ENCODE measurements around the gene PALD1.

Gene PALD1

DNA sequence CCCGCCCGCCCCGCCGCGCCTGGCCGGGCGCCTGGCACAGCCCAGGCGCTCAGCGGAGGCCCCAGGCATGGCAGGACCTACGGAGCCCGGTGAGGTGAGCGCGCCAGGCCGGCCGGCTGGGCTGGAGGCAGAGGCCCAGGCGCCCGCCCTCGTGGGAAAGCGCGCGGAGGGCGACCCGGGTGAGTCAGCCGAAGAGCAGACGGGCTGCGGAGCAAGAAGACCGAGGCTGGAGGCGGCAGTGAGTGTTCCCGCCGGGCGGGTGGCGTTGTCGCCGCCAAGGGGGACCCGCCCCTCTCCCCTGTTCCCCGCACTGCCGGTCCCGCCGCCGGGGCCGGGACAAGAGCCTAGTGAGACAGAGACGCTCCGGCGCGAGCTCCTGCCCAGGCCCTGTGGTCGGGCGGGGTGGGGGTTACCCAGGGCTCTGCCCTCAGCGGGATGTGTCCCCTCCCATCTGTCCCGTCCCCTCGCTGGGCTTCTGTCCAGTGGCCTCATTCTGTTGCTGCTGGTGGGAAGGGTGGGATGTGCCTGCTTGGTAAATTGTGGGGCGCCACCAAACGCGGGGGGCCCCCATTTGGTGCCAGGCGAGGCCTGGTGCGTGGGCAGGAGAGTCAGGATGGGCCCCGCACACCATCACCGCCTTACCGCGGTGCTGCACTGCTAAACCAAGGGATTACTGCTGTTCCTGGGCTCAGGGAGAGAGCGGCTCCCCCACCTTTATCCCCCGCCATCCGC, 20.1 kb upstream of the PALD1 start:
- DNase-seq (ENCODE audit: low spot score), result peak; percentile 93

DNA sequence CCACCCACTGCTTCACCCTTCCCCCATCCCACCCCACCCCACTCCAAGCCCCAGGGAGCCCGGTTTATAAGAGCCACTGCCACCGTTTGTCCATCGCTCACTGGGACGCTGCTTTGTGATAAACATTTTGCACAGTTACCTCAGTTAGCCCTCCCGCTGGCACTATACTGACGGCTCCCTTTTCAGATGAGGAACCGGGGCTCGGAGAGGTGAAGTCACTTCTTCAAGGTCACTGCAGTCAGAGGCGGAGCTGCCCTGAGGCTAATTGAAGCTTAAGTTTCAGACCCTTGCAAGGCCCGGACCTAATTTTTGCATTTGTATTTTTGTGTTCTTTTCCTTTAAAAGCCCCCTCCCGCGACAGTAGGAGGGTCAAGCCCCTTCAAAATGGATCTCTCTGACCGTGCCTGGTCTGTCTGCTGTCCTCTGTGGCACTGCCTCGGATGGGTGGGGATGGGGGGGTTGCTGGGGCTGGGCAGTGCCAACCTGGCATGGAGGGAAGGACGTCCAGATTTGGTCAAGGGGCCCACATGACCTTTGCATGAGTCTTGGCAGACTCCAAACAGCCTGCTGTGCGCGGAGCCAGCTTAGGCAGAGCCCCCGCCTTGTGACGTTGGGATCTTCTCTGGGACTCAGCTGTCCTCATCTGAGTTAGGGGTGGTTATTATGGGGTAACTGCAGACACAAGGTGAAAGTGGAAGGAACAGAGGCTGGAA, 19.4 kb upstream of the PALD1 start:
- no peak for DNase-seq (ENCODE audit: low spot score)

DNA sequence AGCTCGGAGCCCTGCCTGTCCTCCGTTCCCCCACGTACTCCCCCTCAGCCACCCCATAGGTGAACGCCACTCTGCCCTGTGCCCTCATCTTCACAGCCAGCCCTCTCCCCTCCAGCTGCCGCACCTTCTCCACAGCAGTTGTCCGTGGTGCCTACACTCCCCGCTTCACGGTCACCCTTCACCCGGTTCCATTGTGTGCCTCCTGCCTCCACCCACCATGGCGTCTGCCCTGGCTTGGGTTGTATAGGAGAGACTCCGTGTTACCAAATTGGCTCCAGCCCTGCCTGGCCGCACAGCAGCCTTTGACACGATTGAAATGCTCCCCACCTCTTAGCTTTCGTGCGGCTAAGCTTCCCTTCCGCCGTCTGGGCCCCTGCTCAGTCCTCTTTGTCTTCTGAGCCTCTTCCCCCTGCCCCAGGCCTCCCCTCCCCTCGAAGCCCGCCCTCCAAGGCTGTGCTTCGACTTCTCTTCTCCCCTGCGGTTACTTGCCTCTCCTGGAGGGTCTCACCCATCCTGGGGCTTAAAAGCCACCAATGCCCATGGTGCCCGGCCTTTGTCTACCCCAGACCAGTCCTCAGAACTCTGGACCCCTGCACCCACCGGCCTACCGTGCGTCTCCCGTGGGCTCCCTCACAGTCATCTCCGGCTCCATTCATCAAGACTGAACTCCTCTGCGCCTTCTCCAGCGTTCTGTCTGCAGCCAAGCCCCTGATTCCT, 18.6 kb upstream of the PALD1 start:
- no peak for DNase-seq (ENCODE audit: low spot score)

DNA sequence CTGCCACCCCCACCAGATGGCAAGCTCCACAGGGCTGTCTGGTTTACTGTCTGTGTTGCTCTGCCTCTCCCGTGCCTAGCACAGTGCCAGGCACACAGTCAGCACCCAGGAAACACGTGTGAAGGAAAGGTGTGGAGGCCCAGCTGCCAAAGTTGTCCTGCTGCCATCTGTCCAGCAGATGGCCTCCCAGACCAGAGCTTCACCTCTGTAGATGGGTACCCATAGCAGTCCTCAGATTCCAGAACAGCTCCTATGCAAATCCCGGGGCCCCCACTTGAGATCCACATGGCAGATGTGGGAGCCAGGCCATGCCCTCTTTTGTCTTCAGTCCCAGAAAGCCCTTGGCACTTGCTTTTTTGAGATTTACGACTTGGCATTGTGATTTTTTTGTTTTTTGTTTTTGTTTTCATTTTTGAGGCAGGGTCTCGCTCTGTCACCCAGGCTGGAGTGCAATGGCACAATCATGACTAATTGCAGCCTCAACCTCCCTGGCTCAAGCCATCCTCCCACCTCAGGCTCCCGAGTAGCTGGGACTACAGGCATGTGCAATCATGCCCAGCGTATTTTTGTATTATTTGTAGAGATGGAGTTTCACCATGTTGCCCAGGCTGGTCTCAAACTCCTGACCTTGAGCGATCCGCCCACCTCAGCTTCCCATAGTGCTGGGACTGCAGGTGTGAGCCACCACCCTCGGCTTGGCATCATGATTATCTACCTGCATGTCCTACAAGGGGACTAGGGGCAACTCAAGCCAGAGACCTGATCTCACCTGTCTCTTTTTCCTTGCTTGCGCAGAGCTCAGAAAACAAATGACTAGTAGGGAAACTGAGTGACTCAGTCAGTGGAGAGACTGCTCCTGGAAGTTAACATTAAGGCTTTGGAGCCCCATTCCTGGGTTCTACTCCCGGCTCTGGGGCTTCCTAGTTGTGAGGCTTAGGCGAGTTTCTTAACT, 16.9 kb upstream of the PALD1 start:
- DNase-seq (ENCODE audit: low spot score), result peak; percentile 84

DNA sequence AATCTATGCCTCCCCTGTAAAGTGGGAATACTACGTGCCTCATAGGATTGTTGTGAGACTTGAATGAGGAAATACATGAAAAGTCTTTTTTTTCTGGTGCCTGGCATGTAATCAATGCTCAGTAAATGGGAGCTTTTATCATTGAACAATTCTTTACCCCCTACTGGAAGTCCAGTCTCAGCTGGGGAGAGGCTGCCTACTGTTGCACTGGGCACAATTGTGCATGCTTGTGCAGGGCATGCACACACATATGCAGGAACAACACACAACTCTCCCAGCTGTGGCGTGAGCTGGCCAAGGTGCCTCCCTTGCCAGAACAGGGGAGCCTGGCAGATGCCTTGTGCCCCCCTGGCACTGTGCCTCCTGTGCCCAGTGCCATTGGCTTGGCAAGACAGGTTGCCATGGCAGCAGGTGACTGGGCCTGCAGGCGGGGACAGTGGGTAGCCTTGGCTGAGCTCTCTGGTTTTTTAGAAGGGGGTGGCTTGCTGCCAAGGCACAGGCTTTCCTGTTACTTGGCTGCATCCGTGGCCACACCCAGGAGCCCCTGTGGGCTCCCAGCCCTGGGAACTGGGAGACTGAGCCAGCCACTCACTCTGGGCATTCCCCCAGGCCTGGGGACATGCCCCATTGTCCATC, 16.1 kb upstream of the PALD1 start:
- DNase-seq (ENCODE audit: low spot score), result no peak

DNA sequence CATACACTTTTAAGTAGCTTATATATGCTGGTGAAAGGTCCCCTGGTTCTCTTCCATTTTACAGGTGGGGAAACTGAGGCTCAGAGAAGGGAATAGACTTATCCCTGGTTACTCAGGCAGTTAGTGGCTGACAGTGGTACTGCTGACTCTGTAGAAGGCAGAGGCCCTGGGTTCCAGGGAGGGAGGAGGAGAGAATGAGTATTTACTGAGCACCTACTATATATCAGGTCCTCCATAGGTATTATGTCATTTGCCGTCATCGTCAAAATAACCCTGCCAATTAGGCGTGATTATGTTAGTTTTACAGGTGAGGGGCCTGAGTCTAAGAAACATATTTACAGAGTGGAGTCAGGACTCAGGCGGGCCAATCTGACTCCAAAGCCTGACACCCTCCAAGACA, 13.3 kb upstream of the PALD1 start:
- DNase-seq (ENCODE audit: low spot score), result no peak

DNA sequence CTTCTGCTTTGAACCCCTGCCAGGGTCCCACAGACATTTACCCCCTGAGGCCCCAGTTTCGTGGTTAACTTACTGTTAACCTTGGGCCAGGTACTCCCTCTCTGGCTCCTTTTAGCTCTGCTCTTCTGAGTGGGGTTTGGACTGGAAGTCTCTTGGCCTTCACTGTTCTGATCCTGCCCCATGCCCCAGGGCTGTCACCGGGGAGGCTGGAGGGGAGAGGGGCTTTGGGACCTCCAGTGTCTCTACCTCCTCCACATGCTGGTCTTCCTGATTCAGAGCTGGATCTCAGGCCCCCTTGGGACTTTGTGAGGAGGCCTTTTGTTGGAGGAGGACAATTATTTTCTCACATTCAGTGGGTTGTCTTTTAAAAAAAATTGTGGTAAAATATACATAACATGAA, 12.7 kb upstream of the PALD1 start:
- no peak for DNase-seq (ENCODE audit: low spot score)

DNA sequence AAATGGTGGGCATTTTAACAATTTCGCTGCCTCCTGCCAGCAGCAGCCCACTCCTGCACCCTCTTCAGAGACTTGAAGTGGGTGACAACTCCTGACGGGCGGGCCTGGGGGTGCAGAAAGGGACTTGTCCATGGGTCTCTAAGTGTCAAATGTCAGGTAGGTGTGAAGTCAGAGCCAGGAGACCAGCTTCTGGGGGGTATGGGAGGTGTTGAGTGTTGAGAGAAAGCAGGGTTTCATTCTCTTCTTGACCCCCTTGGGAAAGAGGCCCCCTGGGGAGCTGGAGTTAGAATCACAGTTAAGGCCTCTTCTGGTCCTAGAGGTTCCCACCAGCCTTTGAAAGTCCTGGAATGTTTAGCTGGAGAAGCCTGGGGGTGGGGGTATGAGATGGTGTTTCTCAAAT, 11.6 kb upstream of the PALD1 start:
- no peak for DNase-seq (ENCODE audit: low spot score)

DNA sequence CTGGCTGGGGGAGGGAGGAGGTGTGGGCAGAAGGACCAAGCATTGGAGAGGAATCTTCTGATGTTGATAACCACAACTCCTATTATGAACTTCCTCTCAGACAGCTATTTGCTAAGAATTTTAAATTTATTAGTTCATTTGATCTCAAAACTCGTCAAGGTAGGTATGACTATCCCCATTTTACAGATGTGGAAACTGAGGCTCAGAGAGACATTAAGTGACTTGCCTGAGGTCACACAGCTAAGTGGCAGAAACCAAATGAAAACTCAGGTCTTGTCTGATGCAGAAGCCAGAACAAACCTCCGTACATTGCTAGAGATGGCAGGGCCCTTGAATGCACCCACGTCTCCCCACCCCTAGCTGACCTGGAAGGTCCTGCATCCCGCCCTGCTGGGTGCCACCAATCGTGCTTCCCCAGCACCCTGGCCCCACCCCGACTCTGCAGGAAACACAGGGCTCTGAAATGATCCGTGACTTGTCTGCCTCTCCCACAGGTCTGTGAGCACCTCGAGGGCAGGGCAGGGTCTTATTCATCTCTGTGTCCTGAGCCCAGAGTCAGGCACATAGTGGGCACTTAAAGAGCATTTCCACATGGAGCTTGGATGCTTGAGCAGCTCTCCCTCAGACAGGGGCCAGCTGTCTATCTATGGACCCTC, 5.6 kb upstream of the PALD1 start:
- DNase-seq (ENCODE audit: low spot score), result no peak

DNA sequence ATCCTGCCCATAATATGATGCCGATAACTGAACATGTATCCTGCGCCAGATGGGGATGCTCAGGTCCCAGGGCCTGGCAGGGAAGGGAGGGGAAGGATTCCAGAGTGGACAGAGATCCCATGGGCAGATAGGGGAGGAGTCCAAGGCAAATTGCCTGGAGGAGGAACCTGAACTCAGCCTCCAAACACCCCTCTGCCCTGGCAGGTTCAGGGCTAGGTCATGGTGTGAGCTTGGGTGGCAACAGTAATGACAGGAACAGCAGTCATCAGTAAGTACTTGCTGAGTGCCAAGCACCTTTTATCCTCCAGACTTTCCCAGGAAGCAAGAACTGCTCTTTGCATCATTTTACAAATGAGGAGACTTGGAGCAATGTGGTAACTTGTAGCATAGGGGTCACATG, 3.8 kb upstream of the PALD1 start:
- DNase-seq (ENCODE audit: low spot score), result no peak

DNA sequence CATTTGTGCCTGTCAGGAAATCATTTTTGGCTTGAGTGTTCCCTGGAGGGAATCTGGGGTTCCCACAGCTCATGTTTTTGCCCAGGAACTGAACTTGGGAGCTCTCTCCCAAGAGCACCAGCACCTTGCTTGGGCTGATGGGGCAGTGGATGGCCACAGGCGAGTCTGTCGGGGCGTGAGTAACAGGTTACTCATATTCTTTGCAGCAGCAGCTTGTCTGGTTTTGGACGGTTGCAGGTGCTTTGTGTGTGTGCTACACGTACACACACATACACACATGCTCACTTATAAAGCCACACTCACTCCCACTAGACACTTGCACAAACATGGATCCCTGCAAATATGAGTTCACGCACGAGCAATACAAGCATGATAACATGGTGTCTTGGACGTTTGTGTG, 2.9 kb upstream of the PALD1 start:
- no peak for DNase-seq (ENCODE audit: low spot score)

DNA sequence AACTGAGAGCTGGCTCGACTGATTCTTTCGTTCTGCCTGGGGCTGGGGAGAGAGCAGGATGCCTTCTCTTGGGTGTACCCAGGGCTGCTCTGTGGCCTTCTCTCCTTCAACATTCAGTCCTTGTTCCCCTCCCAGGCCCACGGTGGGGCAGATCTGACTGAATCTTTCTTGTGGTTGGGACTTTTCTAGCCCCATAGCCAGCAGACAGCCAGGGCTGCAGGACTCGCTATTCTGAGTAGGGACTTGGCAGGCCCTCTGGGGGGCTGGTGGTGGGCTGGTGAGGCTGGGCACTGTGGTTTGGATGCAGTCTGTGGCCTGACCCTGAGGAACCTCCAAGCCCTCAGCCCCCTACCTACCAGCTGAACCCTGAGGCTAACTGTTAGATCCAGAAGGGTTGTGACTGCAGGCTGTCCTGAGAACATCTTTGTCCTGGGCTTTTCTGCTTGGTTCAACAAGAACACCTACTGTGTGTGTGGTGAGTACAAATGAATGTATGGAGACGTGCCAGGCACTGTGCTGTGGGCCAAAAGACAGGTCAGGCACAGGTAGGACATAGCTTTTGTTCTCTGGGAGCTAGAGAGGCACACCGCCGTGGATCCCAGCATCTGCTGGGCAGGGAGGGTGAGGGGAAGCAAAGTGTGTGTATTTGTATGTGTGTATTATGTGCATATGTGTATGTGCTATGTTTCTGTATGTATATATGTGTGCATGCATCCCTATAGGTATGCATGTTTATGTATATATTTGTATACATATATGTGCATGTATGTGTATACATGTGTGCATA, 2.1 kb upstream of the PALD1 start:
- DNase-seq (ENCODE audit: low spot score), result no peak

DNA sequence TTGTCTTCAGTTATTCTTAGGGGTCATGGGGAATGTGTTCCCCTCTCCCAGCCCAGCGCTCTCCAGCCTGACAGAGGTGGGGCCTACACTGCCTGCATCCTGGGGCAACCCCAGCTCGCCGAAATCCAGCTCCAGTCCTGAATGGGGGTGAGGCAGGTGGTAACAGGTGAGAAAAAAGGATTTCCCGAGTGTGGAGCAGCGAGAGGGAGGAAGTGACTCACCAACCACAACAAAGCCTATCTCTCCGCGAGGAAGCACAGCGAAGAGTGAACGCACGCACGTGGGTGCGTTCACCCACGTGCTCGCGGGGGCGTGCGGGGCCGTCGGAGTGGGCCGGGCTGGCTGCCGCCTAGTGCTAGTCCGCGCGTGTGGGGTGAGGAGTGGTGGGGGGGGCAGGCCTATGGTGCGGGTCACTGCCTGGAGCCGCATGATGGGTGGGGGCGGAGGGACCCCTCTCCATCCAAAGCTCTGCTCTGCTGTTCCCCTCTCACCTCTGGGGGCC, 855 bp upstream of the PALD1 start:
- DNase-seq (ENCODE audit: low spot score), result no peak

DNA sequence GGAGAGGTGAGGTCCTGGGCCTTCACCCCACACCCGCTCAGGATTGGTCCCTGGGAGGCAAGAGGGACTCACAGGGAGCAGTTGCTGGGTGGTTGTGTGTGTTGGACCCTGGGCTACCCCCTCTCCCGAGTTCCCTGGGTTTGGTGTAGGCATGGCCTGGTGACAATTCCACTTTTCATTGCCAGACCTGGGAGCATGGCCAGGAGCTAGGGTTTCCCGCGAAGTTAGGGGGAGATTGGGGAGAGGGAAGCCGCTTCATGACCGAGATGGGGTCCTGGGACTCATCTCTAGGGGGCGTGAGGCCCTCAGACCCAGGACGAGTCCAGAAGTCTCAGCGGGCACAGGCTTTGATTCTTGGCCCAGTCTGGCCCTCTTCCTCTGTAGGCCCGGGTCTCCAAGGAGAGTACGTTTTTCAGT, 606 bp downstream of the PALD1 start:
- no peak for DNase-seq (ENCODE audit: low spot score)

DNA sequence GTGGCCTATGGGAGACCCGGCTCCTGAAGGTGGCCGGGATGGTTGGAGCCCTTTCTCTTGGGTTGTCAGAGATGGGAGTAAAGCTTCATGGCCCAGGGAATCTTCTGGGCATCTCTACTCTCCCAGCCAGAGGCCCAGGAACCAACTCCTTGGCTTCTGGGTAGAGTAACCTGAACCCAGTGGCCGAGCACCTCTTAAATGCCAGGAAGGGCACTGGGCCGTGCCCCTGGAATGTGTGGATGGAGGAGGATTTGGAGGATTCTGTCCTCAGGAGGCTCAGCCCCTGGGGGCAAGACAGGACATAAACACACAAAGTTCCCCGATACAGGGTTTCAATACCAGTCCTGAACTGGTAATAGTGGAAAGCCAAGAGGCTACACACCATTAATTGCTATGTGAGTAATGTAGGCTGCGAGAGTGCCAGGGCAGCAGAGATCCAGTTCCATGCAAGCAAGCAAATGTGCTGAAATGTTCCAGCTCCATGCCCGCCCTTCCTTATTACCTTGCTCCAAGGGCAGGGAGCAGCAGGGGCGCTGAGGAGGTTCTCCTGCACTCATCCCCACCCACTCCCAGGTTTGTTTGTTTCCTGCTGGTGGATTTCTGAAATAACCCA, 1.2 kb downstream of the PALD1 start:
- no peak for DNase-seq (ENCODE audit: low spot score)

DNA sequence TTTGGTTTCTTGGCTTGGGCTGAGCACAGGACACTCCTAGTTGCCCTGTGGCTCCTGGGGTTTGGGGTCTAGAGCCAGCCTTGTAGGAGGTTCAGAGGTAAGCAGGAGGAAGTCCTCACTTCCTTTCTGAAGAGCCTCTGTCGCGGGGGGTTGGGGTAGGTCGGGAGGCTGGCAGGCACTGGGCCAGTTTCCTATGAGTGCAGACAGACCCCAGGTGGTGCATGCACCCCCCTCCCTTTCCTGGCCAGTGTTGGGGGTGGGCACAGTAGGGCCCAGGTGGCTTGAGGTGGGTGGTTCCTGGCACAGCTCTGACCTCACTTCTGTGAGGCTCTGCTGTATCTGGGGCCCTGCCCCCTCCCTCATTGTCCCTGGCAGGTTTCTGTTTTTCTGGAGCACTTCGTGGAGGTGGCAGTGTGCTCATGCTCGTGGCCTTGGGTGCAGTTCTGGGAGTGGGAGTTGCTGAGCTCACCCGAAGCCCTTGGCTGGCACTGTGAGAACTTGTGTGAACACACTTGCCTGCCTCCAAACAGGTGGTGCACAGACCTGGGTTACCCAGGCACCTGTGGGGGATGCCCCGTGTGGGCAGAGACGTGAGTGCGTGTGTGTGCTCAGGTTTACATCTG, 1.8 kb downstream of the PALD1 start:
- DNase-seq (ENCODE audit: low spot score), result no peak

DNA sequence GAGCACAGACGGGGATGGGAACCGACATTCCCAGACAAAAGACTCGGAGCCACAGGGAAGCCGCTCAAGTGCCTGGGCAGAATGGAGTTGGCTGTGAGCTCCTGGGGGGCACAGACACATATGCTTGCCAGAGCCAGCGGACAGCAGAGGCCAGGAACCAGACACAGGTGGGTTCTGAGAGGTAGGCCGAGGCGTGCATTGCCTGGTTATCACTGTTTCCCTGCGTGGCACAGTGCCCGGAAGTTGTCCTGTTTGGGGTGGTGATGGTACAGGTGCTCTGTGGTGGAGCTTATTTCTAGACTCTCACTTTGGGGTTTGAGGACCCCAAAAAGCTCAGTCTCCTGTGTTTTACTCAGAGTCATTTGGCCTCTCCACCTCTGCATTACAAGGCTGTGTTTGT, 2.5 kb downstream of the PALD1 start:
- DNase-seq (ENCODE audit: low spot score), result no peak

DNA sequence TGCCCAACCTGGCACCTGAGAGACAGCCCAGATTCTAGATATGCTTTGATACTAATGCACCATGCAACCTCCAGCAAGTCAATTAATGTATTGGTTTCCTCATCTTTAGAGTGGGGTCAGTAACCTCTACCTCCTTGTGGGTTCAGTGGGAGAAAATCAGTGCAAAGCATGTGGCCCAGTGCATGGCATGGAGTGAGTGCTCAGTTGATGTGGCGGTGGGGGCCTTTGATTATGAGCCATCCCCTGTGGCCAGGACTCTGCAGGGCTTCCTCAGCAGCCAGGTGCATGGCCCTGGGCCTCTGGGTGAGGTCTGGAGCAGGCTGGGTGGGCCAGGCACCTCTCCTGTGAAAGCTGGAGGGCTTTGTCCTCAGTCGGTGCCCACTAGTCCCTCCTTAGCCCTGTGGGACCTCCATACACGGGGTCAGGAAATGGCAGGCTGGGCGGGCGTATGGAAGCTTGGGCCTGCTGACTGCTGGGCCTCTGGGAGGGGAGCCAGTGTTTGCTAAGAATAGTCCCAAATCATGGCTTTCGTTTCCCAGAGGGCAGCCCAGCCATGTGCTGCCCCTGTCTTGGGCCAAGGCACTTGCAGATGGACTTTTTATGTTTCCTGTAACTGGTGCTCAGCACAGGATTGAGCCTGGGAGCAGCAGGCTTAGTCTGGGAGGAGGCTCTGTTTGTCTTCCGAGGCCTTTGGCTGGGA, 3.4 kb downstream of the PALD1 start:
- DNase-seq (ENCODE audit: low spot score), result no peak
